ENCODE measurements around the gene PKP3. TPM values are rescaled to one million over a fixed set of nuclear protein-coding genes. Genes with fewer than 3 reads are reported as not detected.
A peak's percentile ranks its signal among the peaks of the same experiment; 100 is the strongest.

The PKP3 gene
- total and polyA plus RNA-seq, 9 of the 15 experiments (the other 6 are each of a cell fraction or from before 2014, with no cell fraction given), result 0.11 to 110 (median 30.7) TPM

- TF ChIP-seq, protein P1, sequence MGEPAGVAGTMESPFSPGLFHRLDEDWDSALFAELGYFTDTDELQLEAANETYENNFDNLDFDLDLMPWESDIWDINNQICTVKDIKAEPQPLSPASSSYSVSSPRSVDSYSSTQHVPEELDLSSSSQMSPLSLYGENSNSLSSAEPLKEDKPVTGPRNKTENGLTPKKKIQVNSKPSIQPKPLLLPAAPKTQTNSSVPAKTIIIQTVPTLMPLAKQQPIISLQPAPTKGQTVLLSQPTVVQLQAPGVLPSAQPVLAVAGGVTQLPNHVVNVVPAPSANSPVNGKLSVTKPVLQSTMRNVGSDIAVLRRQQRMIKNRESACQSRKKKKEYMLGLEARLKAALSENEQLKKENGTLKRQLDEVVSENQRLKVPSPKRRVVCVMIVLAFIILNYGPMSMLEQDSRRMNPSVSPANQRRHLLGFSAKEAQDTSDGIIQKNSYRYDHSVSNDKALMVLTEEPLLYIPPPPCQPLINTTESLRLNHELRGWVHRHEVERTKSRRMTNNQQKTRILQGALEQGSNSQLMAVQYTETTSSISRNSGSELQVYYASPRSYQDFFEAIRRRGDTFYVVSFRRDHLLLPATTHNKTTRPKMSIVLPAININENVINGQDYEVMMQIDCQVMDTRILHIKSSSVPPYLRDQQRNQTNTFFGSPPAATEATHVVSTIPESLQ (CRISPR knock-in tag; IDR thresholded peaks at IDR 0.05), result 0 out of 2 replicates have a peak, but pooled peaks have one; percentile 29
- TF ChIP-seq TCF3 (CRISPR knock-in tag; IDR thresholded peaks at IDR 0.05) (no peak; the same call in 1 of the 2 replicates), ZFP91 (CRISPR knock-in tag; IDR thresholded peaks at IDR 0.05) (no peak), HMG20A (CRISPR knock-in tag; conservative IDR thresholded peaks at IDR 0.05) (no peak), ZNF165 (CRISPR knock-in tag; IDR thresholded peaks at IDR 0.05; ENCODE audit: borderline replicate concordance) (no peak), E4F1 (CRISPR knock-in tag; IDR thresholded peaks at IDR 0.05; ENCODE audit: borderline replicate concordance) (peak; percentile 8; the same call in 1 of the 2 replicates), NFYB (IDR thresholded peaks at IDR 0.05; ENCODE audit: extremely low read depth, insufficient read length) (no peak), KAT7 (CRISPR knock-in tag; IDR thresholded peaks at IDR 0.05; ENCODE audit: borderline replicate concordance) (0 out of 2 replicates have a peak, but pooled peaks have one; percentile 11), ZNF561 (CRISPR knock-in tag; conservative IDR thresholded peaks at IDR 0.05) (no peak), TBL1XR1 (IDR thresholded peaks at IDR 0.05; ENCODE audit: low read length in 2 of 2) (no peak; a peak in 1 of 4 replicates), ZNF384 (IDR thresholded peaks at IDR 0.05; ENCODE audit: low read depth, low read length) (no peak), SLC30A9 (CRISPR knock-in tag; IDR thresholded peaks at IDR 0.05) (no peak), SAFB (IDR thresholded peaks at IDR 0.05; ENCODE audit: borderline replicate concordance, low read depth, low read length) (no peak), HMG20B (CRISPR knock-in tag; IDR thresholded peaks at IDR 0.05) (no peak)
- TF ChIP-seq, protein P2, sequence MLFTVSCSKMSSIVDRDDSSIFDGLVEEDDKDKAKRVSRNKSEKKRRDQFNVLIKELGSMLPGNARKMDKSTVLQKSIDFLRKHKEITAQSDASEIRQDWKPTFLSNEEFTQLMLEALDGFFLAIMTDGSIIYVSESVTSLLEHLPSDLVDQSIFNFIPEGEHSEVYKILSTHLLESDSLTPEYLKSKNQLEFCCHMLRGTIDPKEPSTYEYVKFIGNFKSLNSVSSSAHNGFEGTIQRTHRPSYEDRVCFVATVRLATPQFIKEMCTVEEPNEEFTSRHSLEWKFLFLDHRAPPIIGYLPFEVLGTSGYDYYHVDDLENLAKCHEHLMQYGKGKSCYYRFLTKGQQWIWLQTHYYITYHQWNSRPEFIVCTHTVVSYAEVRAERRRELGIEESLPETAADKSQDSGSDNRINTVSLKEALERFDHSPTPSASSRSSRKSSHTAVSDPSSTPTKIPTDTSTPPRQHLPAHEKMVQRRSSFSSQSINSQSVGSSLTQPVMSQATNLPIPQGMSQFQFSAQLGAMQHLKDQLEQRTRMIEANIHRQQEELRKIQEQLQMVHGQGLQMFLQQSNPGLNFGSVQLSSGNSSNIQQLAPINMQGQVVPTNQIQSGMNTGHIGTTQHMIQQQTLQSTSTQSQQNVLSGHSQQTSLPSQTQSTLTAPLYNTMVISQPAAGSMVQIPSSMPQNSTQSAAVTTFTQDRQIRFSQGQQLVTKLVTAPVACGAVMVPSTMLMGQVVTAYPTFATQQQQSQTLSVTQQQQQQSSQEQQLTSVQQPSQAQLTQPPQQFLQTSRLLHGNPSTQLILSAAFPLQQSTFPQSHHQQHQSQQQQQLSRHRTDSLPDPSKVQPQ (CRISPR knock-in tag; IDR thresholded peaks at IDR 0.05; ENCODE audit: borderline replicate concordance), result no peak
Measured at GRCh38 chr11:449889-450808, 56.1 kb downstream of the PKP3 start, which contains the start of gene PTDSS2 (continued).

Data from K562 (cell line).